HG02798 (cell line): ENCODE measurements around the gene CYB5B.
A peak's percentile ranks its signal among the peaks of the same experiment; 100 is the strongest.

Source experiments
- ATAC-seq: cut with Tn5 transposase; IDR thresholded peaks from one replicate; pipeline ENCODE4 v1.9.1; 2021; ENCODE audit warnings: mild to moderate bottlenecking; ENCODE audit not compliant: unreplicated experiment, poor library complexity

CYB5B gene

GRCh38 chr16:69424053-69424934, at the start of gene CYB5B:
Gene CYB5B, plus strand, starts transcription at chr16:69424619. Its CDS starts 65 bp downstream, at chr16:69424684.
- ATAC-seq = peak; percentile 99

GRCh38 chr16:69376393-69377059, 47.9 kb upstream of the CYB5B start:
- ATAC-seq = no peak

- no peak for ATAC-seq
These were observed 46.4 kb upstream of the CYB5B start for GRCh38 chr16:69378036-69378435.

- no peak for ATAC-seq
These were observed 45.7 kb upstream of the CYB5B start for GRCh38 chr16:69378760-69379159.

GRCh38 chr16:69381231-69381630, 43.2 kb upstream of the CYB5B start:
- ATAC-seq = no peak

GRCh38 chr16:69382421-69382820, 42.0 kb upstream of the CYB5B start:
- ATAC-seq = no peak

- ATAC-seq = no peak
These were observed 39.4 kb upstream of the CYB5B start for GRCh38 chr16:69384974-69385373.

GRCh38 chr16:69386596-69386995, 37.8 kb upstream of the CYB5B start:
- no peak for ATAC-seq

GRCh38 chr16:69393898-69394849, 30.2 kb upstream of the CYB5B start:
- ATAC-seq = no peak

GRCh38 chr16:69395859-69396186, 28.6 kb upstream of the CYB5B start:
- ATAC-seq = no peak

GRCh38 chr16:69396187-69397061, 28.0 kb upstream of the CYB5B start:
- peak; percentile 45 for ATAC-seq

- no peak for ATAC-seq
These were observed 26.4 kb upstream of the CYB5B start for GRCh38 chr16:69397821-69398521.

GRCh38 chr16:69399361-69399760, 25.1 kb upstream of the CYB5B start:
- no peak for ATAC-seq

- ATAC-seq = no peak
These were observed 22.0 kb upstream of the CYB5B start for GRCh38 chr16:69402439-69402838.

GRCh38 chr16:69404275-69404805, 20.1 kb upstream of the CYB5B start:
- ATAC-seq = no peak

- ATAC-seq = no peak
These were observed 19.1 kb upstream of the CYB5B start for GRCh38 chr16:69405326-69405725.

GRCh38 chr16:69405757-69406156, 18.7 kb upstream of the CYB5B start:
- ATAC-seq = no peak

GRCh38 chr16:69406780-69407331, 17.6 kb upstream of the CYB5B start:
- no peak for ATAC-seq
